Measurements from ENCODE around the gene ICA1. TPM values are rescaled to one million over a fixed set of nuclear protein-coding genes. Genes with fewer than 3 reads are reported as not detected.

ICA1 gene
- polyA plus RNA-seq, 1 donor (not counting 4 experiments of a cell fraction or from before 2014, with no cell fraction given): 1.9 TPM

GRCh38 chr7:8212638-8213037 lies 49.3 kb downstream of the ICA1 start:
- H3K4me2 ChIP-seq (ENCODE audit: control insufficient read depth, extremely low read depth, insufficient read depth, low read depth, low read length): no peak overlapping the region
- FAIRE-seq (no peak), DNase-seq (ENCODE audit: low read depth, low spot score) (no peak)
- dilution Hi-C loops (cut with MboI; ENCODE audit: extremely low pct_ligation_motif_present, low sequenced_read_pairs): no loop called here
- H3K9me3 ChIP-seq (ENCODE audit: control insufficient read depth, low read depth, low read length): no peaks in the 10 kb centered on the region
- no peak overlapping the region for H3K4me3 ChIP-seq (ENCODE audit: control insufficient read depth in 2 of 3, extremely low read depth in 1 of 3, insufficient read depth in 2 of 3, low read depth in 1 of 3, low read length in 3 of 3)
- no peak overlapping the region for H3K27ac ChIP-seq (ENCODE audit: control insufficient read depth, insufficient read depth, low read length)
- no peaks in the 10 kb centered on the region for H3K27me3 ChIP-seq (ENCODE audit: control insufficient read depth, extremely low read depth, insufficient read depth, low read length)
- H3K79me2 ChIP-seq (ENCODE audit: control insufficient read depth, insufficient read depth, low read length): no peaks in the 10 kb centered on the region
- H4K20me1 ChIP-seq (ENCODE audit: control insufficient read depth, extremely low read depth, insufficient read depth, low read length): no peaks in the 10 kb centered on the region
- H3K9ac ChIP-seq (ENCODE audit: control insufficient read depth, extremely low read depth, insufficient read depth, low read length): no peak overlapping the region
- TF ChIP-seq CTCF (optimal IDR thresholded peaks at IDR 0.05 in 1 of 3, IDR thresholded peaks at IDR 0.05 in 1 of 3, conservative IDR thresholded peaks at IDR 0.05 in 1 of 3; ENCODE audit: extremely low read depth in 1 of 3, insufficient read depth in 2 of 3, low read length in 3 of 3): no peak
- TF ChIP-seq EZH2 (IDR thresholded peaks at IDR 0.05; ENCODE audit: low read length): no peak
- no peaks in the 10 kb centered on the region for H3K4me1 ChIP-seq (ENCODE audit: control insufficient read depth, extremely low read depth, insufficient read depth, low read length)
- H3K36me3 ChIP-seq (ENCODE audit: control insufficient read depth in 2 of 2, extremely low read depth in 1 of 2, insufficient read depth in 2 of 2, low read length in 2 of 2): no peaks in the 10 kb centered on the region
- H2AFZ ChIP-seq (ENCODE audit: control insufficient read depth, low read length): no peak overlapping the region
- no peaks in the 10 kb centered on the region for H3K9me1 ChIP-seq (ENCODE audit: control insufficient read depth, extremely low read depth, insufficient read depth, low read length)

GRCh38 chr7:8211725-8212096 lies 50.3 kb downstream of the ICA1 start:
- Histone ChIP-seq H2AFZ (ENCODE audit: control insufficient read depth, low read length) (no peak overlapping the region), H3K79me2 (ENCODE audit: control insufficient read depth, insufficient read depth, low read length) (no peaks in the 10 kb centered on the region), H3K9me1 (ENCODE audit: control insufficient read depth, extremely low read depth, insufficient read depth, low read length) (no peaks in the 10 kb centered on the region), H4K20me1 (ENCODE audit: control insufficient read depth, extremely low read depth, insufficient read depth, low read length) (no peaks in the 10 kb centered on the region), H3K36me3 (ENCODE audit: control insufficient read depth in 2 of 2, extremely low read depth in 1 of 2, insufficient read depth in 2 of 2, low read length in 2 of 2) (no peaks in the 10 kb centered on the region), H3K4me1 (ENCODE audit: control insufficient read depth, extremely low read depth, insufficient read depth, low read length) (no peaks in the 10 kb centered on the region), H3K4me3 (ENCODE audit: control insufficient read depth in 2 of 3, extremely low read depth in 1 of 3, insufficient read depth in 2 of 3, low read depth in 1 of 3, low read length in 3 of 3) (no peak overlapping the region), H3K4me2 (ENCODE audit: control insufficient read depth, extremely low read depth, insufficient read depth, low read depth, low read length) (no peak overlapping the region), H3K9ac (ENCODE audit: control insufficient read depth, extremely low read depth, insufficient read depth, low read length) (no peak overlapping the region), H3K9me3 (ENCODE audit: control insufficient read depth, low read depth, low read length) (no peaks in the 10 kb centered on the region), H3K27me3 (ENCODE audit: control insufficient read depth, extremely low read depth, insufficient read depth, low read length) (no peaks in the 10 kb centered on the region), H3K27ac (ENCODE audit: control insufficient read depth, insufficient read depth, low read length) (no peak overlapping the region)
- no peak for TF ChIP-seq CTCF (optimal IDR thresholded peaks at IDR 0.05 in 1 of 3, IDR thresholded peaks at IDR 0.05 in 1 of 3, conservative IDR thresholded peaks at IDR 0.05 in 1 of 3; ENCODE audit: extremely low read depth in 1 of 3, insufficient read depth in 2 of 3, low read length in 3 of 3)
- TF ChIP-seq EZH2 (IDR thresholded peaks at IDR 0.05; ENCODE audit: low read length): no peak
- FAIRE-seq: no peak
- no peak for DNase-seq (ENCODE audit: low read depth, low spot score)
- dilution Hi-C loops (cut with MboI; ENCODE audit: extremely low pct_ligation_motif_present, low sequenced_read_pairs): no loop called here

All from keratinocyte (primary cell).